Activated T-cell treated with anti-CD3 and anti-CD28 coated beads, Interleukin-2, amount 50 U/mL, for 48 hours (primary cell): ENCODE data around the gene TCTN1.
"Not testable (repeated sequence)": the region's sequence is repeated elsewhere in the genome, so short reads cannot be mapped to it uniquely, and the experiment has no call there.

ENCODE experiments used
- DNase-seq, 2 experiments: peaks; one replicate each; pipeline ENCODE4 v3.0.0-alpha.2; 2020

Gene TCTN1

DNA sequence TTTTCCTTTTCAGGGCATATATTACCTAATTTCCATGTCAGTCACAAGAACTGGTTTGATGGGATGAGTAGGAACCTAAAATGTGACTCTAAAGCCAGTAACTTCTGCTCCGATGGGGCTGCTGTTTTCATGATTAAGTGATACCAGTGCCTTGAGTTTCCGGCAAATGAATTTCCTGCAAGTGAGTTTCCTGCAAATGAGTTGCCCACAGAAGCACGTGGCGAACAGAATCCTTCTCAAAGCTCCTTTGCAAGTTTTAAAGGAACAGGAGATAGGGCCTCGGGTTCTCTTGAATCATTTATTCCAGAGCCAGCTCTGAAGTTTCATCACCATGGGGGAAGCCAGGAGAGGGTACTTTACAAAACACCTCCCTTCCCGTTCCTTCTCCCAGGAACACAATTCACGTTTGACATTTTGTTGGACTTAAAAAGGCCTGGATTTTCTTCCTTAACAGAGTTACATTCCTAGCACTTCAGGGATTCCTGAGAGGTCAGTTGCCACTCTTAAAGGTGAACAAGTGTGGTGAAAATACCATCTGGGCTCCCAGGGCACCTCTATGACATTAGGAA, 28.6 kb upstream of the TCTN1 start:
- DNase-seq = peak in 1 of 2 experiments; percentile 52

DNA sequence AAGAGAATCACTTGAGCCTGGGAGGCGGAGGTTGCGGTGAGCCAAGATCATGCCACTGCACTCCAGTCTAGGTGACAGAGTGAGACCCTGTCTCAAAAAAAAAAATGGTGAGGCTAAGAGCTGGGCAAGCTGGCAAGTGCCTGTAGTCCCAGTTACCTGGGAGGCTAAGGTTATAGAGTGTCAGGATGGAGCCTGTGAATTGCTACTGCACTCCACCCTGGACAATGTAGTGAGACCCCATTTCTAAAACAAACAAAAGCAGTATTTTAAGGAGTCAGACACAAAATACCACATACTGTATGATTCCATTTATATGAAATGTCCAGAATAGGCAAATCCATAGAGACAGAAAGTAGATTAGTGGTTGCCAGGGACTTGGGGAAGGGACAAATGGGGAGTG, 26.8 kb upstream of the TCTN1 start:
- not testable (repeated sequence) for DNase-seq

DNA sequence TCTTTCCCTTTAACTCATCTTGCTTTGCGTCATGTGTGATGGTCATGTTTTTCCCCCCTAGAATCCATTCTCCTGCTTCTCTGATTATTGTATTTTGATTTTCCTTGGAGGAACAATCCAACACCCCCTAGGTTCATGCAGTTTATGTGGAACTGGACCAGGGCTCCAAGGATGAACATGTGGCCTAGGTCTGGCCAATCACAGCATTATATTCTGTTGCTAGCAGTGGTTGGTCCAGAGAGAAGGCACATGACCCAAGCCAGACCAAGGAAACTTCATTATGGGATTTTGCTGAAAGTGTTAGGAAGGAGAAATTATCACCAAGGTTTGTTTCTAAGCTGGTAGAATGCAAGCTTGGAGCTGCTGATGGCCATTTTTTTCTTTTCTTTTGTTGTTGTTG, 23.9 kb upstream of the TCTN1 start:
- DNase-seq = no peak

DNA sequence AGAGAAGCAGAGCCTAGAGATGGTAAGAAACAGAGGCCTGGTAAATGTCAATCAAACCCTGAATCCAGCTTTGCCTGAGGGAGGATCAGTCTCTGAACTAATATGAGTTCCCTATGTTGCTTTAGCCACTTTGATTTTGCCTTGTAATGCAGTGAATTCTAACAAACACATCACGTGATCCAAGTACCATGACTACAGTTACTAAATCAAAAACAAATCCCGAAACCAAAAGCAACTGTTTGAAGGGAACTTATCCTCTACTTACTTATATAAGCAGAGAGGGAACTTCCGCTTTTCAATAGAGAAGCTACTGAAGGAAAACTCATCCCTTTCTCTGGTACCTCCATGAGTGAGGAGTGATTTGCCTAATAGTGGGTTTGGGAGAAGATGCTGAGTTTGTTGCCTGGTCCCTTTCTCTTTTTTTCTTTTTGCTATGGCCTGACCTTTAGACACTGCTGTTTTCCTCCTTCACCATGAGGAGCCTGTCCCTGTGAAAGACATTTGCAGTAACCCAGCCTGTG, 23.1 kb upstream of the TCTN1 start:
- DNase-seq = no peak

DNA sequence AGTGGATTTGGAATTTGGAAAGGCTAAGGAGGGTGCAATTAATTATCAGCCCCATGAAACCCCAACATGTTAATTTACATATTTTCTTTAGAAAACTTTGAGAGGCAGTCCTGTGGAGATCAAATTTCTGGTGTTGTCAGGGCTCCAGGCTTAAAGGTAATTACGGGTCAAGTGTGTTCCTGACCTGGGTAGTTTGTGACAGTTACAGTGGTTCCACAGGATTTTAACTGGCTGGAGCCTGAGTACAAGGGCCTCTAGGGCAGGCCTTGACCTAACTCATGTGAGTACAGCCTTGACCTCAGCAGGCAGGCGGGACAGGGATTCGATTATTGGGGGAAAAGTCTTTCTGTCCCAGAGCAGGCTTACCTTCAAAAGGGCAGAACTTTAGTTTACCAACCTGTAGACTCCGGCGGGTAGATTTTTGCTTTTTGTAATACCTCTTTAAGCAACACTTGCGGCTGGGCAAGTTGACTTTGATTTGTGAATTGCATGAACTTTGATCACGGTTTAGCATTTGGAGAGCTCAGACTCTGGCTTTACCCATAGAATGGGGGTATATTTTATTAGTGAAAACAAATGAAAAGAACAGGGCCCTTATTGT, 22.4 kb upstream of the TCTN1 start:
- no peak for DNase-seq

DNA sequence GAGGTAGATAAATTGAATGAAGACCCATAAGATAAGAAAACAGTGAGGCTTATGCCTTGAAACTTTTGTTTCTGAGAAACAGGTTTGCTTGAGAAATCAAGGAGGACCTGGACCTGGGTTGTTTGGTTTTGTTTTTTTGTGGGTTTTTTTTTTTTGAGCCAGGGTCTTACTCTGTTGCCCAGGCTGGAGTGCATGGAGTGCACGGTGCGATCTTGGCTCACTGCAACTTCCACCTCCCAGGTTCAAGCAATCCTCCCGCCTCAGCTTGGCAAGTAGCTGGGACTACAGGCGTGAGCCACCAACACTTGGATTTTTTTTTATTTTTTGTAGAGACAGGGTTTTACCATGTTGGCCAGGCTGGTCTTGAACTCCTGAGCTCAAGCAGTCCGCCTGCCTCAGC, 21.9 kb upstream of the TCTN1 start:
- DNase-seq = no peak

DNA sequence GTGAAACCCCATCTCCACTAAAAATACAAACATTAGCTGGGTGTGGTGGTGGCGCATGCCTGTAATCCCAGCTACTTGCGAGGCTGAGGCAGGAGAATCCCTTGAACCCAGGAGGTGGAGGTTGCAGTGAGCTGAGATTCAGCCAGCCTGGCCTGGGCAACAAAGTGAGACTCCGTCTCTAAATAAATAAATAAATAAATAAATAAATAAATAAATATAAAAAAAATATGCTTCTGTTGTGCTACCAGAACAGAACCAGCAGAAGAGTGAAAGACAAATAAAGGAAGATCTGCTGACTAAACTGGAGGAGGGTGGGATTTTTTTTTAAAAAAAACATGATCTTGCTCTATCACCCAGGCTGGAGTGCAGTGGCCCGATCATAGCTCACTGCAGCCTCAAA, 21.0 kb upstream of the TCTN1 start:
- DNase-seq = not testable (repeated sequence)

DNA sequence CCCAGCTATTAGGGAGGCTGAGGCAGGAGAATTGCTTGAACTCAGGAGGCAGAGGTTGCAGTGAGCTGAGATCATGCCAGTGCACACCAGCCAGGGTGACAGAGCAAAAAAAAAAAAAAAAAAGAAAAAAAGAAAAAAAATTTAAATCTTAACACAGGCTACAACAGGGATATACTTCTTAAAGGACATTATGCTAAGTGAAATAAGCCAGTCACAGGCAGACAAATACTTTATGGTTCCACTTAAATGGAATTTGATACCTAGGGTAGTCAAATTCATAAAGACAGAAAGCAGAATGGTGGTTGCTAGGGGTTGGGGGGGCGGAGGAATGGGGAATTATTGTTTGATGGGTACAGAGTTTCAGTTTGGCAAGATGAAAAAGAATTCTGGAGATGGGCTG, 16.0 kb upstream of the TCTN1 start:
- no peak for DNase-seq

DNA sequence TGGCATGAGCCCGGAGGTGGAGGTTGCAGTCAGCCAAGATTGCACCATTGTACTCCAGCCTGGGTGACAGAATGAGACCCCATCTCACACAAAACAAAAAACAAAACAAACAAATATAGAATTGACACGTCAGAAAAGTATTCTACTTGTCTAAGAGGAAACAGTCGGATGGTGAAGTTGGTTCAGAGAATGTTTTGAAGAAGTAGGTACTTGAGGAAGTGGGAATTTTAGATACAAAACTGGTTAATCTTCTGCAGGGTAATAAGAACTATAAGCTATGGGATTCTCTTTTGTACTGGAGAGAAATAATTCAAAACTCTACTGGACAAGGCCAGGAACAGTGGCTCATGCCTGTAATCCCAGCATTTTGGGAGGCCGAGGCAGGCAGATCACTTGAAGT, 14.6 kb upstream of the TCTN1 start:
- no peak for DNase-seq

DNA sequence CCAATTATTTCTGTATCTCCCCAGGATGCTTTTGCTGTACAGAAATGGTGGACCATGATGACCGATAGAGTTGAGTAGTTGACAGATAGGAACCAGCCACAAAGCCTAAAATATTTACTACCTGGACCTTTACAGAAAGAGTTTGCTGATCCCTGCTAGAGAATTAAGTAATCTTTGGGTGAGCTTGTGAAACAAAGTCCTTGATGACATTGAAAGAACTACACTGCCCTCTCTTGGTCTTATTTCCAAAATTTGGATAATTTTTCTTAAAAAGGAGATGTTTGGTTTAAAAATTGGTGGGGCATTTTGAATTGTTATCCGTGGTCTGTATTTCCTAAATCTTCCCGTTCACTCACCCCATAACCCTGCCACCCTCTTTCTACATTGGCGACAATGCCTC, 13.7 kb upstream of the TCTN1 start:
- no peak for DNase-seq

DNA sequence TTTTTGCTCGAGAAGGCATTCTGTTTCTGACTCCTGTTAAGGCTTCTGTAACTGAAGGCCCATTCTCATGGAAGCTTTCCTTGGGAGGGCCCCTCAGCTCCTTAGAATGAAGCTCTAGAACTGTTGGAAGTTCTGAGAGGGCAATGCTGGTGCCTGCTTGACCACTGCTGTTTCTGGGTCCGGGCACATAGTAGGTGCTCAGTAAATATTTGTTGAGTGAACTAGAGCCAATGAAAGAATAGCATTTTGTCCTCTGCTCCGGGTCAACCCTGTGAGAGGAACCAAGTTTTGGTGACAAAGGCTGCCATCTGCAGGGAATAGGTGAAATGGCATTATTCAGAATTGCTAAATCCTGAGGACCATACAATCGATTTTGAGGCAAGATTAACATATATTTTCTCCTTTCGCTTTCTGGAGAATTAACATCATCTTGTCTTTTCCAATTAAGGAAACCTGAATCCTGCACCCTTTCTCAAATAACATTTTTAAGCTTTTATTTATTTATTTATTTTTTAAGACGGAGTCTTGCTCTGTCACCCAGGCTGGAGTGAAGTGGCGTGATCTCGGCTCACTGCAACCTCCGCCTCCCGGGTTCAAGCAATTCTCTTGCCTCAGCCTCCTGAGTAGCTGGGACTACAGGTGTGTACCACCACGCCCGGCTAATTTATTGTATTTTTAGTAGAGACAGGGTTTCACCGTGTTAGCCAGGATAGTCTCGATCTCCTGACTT, 11.7 kb upstream of the TCTN1 start:
- DNase-seq = peak; percentile 49 to 53

DNA sequence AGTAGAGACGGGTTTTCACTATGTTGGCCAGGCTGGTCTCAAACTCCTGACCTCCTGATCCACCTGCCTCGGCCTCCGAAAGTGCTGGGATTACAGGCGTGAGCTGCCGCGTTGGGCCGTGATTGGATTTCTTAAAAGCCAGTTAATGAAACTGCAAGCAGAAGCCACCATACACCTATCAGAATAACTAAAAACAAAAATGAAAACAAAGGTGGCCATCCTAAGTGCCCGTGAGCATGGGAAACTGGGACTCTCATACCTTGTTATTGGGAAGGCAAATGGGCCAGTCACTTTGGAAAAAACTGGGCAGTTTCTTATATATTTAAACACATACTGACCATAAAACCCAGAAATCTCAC, 7.7 kb upstream of the TCTN1 start:
- DNase-seq = no peak

DNA sequence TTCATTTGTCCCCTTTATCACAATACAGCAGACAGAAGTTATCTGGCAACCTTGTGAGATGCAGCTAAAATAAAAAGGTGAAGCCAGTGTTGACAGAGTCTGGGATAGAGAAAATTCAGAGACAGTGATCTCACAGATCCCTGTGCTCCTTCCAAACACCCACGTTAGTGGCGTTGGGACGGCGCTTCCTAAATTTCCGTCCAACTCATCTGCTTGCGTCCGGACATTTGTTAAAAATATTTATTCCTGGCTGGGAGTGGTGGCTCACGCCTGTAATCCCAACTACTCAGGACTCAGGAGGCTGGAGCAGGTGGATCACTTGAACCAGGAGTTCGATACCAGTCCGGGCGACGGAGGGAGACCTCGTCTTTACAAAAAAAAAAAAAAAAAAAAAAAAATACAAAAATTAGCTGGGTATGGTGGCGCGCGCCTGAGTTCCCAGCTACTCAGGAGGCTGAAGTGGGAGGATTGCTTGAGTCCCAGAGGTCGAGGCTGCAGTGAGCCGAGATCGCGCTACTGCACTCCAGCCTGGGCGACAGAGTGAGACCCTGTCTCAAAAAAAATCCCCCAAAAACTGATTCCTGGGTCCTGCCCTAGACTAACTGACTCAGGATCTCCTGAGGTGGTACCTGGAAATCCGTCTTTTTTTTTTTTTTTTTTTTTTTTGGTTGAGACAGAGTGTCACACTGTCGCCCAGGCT, 708 bp upstream of the TCTN1 start:
- DNase-seq = no peak

DNA sequence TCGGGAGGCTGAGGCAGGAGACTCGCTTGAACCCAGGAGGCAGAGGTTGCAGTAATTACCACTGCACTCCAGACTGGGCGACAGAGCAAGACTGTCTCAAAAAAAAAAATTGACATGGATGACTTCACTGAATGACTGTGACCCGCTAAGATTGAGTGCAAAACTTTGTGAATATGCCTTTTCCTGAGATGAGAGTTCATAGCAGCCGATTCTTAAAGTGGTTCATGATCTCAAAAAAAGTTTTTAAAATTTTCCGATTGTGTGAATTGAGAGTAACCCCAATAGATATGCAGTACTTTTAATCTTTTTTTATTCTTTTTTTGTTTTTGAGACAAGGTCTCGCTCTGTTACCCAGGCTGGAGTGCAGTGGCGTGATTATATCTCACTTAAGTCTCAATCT, 1.2 kb downstream of the TCTN1 start:
- no peak for DNase-seq

DNA sequence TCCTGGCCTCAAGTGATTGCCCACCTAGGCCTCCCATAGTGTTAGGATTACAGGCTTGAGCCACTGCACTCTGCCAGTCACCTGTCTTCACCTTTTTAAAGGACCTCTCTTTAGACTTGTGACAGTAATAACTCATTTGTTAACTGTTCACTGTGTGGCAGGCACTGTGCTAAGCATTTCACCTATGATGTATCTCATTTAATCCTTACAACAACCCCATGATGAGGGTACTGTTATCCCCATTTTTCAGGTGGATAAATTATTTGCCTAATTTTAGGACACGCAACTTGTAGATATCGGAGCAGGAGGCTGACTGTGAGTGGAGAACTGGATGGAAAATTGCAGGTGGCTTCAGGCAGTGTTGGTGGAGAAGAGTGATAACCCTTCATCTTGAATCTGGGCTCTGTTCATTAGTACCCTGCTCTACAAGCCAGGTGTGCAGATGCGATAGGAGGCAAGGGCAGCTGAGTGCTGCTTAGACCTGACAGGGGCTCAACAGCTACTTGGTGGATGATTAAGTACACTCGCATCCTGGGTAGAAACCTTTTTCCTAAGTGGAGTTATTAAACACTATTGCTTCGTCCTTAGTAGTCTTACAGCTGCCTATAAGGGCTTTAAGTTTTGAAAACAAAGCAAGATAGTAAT, 2.7 kb downstream of the TCTN1 start:
- no peak for DNase-seq

DNA sequence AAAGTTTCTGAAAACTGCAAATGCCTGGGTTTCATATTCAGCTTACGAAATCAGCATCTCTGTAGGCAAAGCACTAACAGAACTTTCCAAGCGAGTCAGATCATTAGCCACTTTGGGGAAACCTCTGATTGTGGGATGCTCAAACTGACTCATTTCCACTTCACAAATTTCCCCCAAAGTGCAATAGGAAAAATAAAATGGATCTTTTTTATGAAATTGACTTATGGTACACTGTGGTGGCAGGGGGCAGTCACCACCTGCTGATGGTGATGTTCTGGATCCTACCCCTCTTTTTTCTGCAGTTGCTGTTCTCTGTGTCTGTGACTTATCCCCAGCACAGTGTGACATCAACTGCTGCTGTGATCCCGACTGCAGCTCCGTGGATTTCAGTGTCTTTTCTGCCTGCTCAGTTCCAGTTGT, 5.6 kb downstream of the TCTN1 start:
- DNase-seq = peak; percentile 50 to 58

DNA sequence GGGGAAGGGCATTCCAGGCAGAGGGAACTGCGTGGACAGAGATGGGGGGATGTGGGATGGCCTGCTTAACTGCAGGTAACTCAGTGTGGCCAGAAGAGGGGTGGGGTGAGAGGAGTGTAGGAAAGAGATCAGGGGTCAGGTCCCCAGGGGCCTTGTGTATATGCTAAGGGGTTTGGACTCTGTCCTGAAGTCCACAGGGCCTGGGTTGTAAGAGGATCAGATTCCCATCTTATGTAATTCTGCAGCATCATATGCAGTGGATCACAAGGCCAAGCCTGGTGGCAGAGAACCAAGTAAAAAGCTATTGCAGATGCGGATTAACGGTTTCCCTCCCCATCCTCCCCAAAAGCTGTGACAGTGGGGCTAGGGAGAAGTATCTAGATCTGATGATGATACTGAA, 8.7 kb downstream of the TCTN1 start:
- DNase-seq = no peak

DNA sequence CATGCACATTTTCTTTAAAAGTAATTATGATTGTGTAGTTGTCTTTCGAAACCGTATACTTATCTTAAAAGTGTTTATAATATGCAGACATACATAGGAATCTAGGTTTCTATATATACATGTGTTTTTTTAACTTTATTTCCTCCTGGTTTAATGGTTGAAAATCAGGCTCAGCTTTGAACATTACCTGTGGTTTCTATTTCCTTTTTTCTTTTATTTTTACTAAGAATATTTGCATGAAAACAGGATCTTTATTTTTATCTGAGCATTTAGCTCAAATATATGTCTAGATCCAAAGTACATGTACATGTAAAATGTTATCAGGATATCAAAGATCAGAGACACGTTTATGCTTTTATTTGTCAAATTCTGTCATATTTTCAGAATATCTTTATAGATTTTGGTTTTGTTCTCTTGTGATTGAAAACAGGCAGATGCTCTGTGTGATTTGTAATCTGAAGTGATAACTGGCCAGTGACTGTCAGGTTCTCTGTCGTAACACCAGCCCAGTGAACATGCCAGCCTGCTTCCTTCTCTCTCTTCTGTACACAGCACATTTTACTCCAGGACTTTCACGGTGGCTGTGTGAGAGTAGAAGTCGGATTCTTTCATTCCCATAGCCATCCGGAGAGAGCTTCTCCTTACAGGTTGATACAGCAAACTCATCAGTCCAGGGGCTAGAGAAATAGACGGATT, 13.7 kb downstream of the TCTN1 start:
- no peak for DNase-seq

DNA sequence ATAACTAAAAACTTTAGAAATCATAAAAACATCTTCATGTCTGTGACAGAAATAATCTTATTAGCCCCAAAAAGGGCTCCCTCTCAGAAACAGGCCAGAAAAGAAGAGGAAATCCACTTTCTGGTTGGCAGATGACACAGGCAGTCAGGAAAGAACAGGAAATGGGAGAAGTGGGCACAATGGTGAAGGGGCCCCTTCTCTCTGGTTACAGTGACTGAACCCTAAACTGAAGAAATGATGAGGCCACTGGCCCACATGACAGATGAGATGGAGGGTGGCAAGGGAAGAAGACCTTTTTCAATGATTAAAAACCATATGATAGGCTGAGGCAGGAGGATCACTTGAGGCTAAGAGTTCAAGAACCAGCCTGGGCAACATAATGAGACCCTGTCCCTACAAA, 21.1 kb downstream of the TCTN1 start:
- no peak for DNase-seq

DNA sequence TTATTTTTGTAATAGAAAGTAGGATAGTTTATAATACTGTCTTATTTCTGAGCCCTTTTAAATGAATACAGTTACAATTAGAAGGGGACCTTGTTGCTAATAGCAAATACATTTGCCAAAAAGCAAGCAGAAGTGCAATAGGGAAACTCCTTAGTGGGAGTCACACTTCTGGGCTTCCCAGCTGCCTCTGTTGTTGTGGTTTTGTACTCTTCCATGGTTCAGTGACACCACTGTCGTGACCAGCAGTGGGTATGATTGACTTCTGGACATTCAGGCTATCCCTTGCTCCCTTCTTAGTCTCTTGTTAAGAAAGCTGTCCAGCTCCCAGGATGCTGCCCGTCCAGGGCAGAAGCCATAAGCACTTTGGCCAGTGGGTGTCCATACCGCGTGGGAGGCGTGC, 22.6 kb downstream of the TCTN1 start:
- DNase-seq = no peak

DNA sequence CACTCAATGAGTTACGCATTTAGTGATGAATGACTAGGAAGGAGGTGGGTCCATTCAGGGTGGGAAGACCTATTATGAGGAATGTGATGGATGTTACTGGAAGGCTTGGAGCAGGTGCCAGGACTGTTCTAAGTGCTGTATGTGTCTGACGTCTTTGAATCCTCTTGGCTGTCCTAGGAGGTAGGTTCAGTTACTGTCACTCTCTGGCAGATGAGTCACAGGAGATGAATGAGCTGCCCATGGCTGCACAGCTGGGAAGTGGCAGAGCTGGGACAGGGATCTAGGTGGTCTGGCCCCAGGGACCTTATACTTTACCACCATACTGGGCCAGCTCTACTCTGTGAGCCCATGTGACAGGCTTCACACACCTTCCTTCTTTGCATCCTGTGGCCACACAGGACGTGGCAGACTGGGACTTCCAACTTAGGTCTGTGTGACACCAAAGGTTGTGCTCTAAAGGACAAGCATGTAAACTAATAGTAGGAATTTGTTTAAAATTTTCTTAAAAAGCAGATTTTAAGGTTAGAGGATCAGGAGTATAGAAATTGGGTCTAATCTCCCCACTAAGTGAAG, 24.0 kb downstream of the TCTN1 start:
- DNase-seq = no peak

DNA sequence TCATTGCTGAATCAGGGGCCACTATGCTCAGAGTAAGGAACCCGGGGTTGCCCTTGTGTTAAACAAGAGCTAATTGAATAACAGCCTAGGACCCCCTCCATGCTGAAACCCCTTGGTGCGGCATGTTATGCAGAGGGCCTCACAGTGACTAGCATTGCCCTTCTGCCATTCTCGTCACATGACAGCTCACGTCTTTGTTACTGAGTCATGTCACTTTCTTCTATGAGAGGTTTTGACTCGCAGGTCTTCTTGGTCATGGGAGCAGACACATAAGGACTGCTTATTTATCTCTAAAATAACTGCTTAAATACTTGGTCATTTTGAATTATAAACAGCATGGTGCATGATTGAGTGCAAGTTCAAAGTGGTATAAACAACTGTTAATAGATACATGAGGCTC, 24.9 kb downstream of the TCTN1 start:
- no peak for DNase-seq
